VCaP (cell line): Measurements from ENCODE around the gene ATRAID.

ENCODE experiments used
- H3K27ac ChIP-seq: fragments of 450-650 bp; 2 replicates; pipeline ENCODE4 v1.5.1; 2017
- CTCF ChIP-seq: fragments of 450-650 bp; conservative IDR thresholded peaks from 2 replicates; pipeline ENCODE4 v1.5.1; 2017; ENCODE audit warnings: mild to moderate bottlenecking, moderate library complexity

Gene ATRAID

GRCh38 chr2:27211943-27212625 is at the start of gene ATRAID, which contains the start of gene SLC5A6:
TSS of gene ATRAID (plus strand) at chr2:27212041. CDS start at chr2:27212369, 328 bp downstream.
TSS of gene SLC5A6 (minus strand) at chr2:27212268. CDS start at chr2:27207650, 4,618 bp downstream.
- no peak for TF ChIP-seq CTCF
- peak within 1 kb of the TSS; percentile 96 for H3K27ac ChIP-seq

GRCh38 chr2:27162151-27163121 is 49.4 kb upstream of the ATRAID start:
- no peak overlapping the region for H3K27ac ChIP-seq
- no peak for TF ChIP-seq CTCF

- no peak for TF ChIP-seq CTCF
- no peak overlapping the region for H3K27ac ChIP-seq
These were observed 46.7 kb upstream of the ATRAID start for GRCh38 chr2:27164960-27165763.

GRCh38 chr2:27170581-27171337 is 41.1 kb upstream of the ATRAID start:
- no peak for TF ChIP-seq CTCF
- H3K27ac ChIP-seq, result no peak overlapping the region

- TF ChIP-seq CTCF, result no peak
- no peak overlapping the region for H3K27ac ChIP-seq
These were observed 40.4 kb upstream of the ATRAID start for GRCh38 chr2:27171351-27171848.

- TF ChIP-seq CTCF, result no peak
- H3K27ac ChIP-seq, result no peak overlapping the region
These were observed 37.2 kb upstream of the ATRAID start for GRCh38 chr2:27174638-27175037.
